SK-N-SH (cell line): Measurements from ENCODE around the gene IGLON5. TPM values are rescaled to one million over a fixed set of nuclear protein-coding genes. Genes with fewer than 3 reads are reported as not detected.

Experiments used
- CTCF ChIA-PET: fragments of 300-600, 350-600 bp; formaldehyde crosslinking; extraction: SDS; loops from one replicate; lab custom pipeline; 2021; lab: Yijun Ruan, JAX
- POLR2A ChIA-PET: fragments of 350-600 bp; sonication (Branson Sonifier 250); formaldehyde crosslinking; extraction: SDS; loops from one replicate; lab custom pipeline; 2020; ENCODE audit warnings: antibody characterized with exemption, inconsistent platforms; lab: Yijun Ruan, JAX
- DNase-seq: peaks from one replicate; pipeline ENCODE4 v3.0.0; 2012
- H2AFZ ChIP-seq: fragments of 200-600 bp; sonication (generic); 2 replicates; pipeline ENCODE4 v1.8.1; 2016; ENCODE audit warnings: antibody characterized with exemption, mild to moderate bottlenecking, low read depth
- H3F3A ChIP-seq: fragments of 200-600 bp; sonication (generic); replicated peaks from 2 replicates; pipeline ENCODE3; 2016; ENCODE audit warnings: antibody characterized with exemption, mild to moderate bottlenecking; ENCODE audit not compliant: insufficient read depth
- H3K27ac ChIP-seq, 2 experiments: fragments of 200-500 bp in 1 of 2; fragments of 200-600 bp in 1 of 2; sonication (Bioruptor generic) in 1 of 2; sonication (generic), shearing (Covaris generic) in 1 of 2; 2 replicates each; pipeline versions ENCODE4 v1.5.1 to v1.6.1; 2014 to 2016; ENCODE audit warnings: low read depth in 2 of 2, inconsistent platforms in 1 of 2, low read length in 1 of 2, mild to moderate bottlenecking in 1 of 2, mixed read lengths in 1 of 2
- H3K27me3 ChIP-seq: fragments of 200-600 bp; sonication (generic), shearing (Covaris generic); 2 replicates; pipeline ENCODE4 v1.6.1; 2016; ENCODE audit warnings: mixed run types; ENCODE audit not compliant: insufficient read depth
- H3K36me3 ChIP-seq, 2 experiments: fragments of 200-500 bp in 1 of 2; fragments of 200-600 bp in 1 of 2; sonication (Bioruptor generic) in 1 of 2; sonication (generic) in 1 of 2; replicated peaks in 1 of 2; 2 replicates each; pipeline versions ENCODE3 to v1.5.1; 2014 to 2016; ENCODE audit warnings: low read length in 1 of 2, mild to moderate bottlenecking in 1 of 2; ENCODE audit not compliant: insufficient read depth in 2 of 2, control insufficient read depth in 1 of 2
- H3K4me1 ChIP-seq, 2 experiments: fragments of 200-500 bp in 1 of 2; fragments of 200-600 bp in 1 of 2; sonication (Bioruptor generic) in 1 of 2; sonication (generic), shearing (Covaris generic) in 1 of 2; 2 replicates each; pipeline versions ENCODE4 v1.5.1 to v1.6.1; 2014 to 2016; ENCODE audit warnings: low read depth in 1 of 2, low read length in 1 of 2, mixed run types in 1 of 2; ENCODE audit not compliant: insufficient read depth in 2 of 2, control insufficient read depth in 1 of 2
- H3K4me2 ChIP-seq: fragments of 200-600 bp; sonication (generic), shearing (Covaris generic); 2 replicates; pipeline ENCODE4 v1.6.1; 2017; ENCODE audit warnings: mixed run types
- H3K4me3 ChIP-seq, 2 experiments: fragments of 200-500 bp in 1 of 2; fragments of 200-600 bp in 1 of 2; sonication (Bioruptor generic) in 1 of 2; sonication (generic), shearing (Covaris generic) in 1 of 2; 2 replicates each; pipeline versions ENCODE4 v1.5.1 to v1.8.1; 2014 to 2016; ENCODE audit warnings: low read depth in 2 of 2, inconsistent platforms in 1 of 2, low read length in 1 of 2, mild to moderate bottlenecking in 1 of 2, mixed read lengths in 1 of 2, moderate library complexity in 1 of 2
- H3K79me2 ChIP-seq: fragments of 200-600 bp; sonication (generic); 2 replicates; pipeline ENCODE4 v1.8.1; 2017; ENCODE audit warnings: mild to moderate bottlenecking; ENCODE audit not compliant: insufficient read depth
- H3K9ac ChIP-seq: fragments of 200-600 bp; sonication (generic); 2 replicates; pipeline ENCODE4 v1.6.1; 2017; ENCODE audit warnings: mixed run types
- H3K9me2 ChIP-seq: fragments of 200-600 bp; sonication (generic); 2 replicates; pipeline ENCODE4 v1.6.1; 2017; ENCODE audit warnings: mixed run types
- H3K9me3 ChIP-seq: fragments of 200-600 bp; sonication (generic); 2 replicates; pipeline ENCODE4 v1.6.1; 2017; ENCODE audit warnings: mixed run types, mild to moderate bottlenecking, moderate library complexity
- H4K20me1 ChIP-seq: fragments of 200-600 bp; sonication (generic); 2 replicates; pipeline ENCODE4 v1.6.1; 2017; ENCODE audit warnings: mild to moderate bottlenecking, mixed run types; ENCODE audit not compliant: insufficient read depth
- CHD2 ChIP-seq: fragments of 150-350 bp; IDR thresholded peaks from 2 replicates; pipeline ENCODE4 v1.6.1; 2018; ENCODE audit warnings: low read length; ENCODE audit not compliant: partially characterized antibody
- ELF1 ChIP-seq: IDR thresholded peaks from 2 replicates; pipeline ENCODE4 v1.4.0; 2012
- EP300 ChIP-seq, 2 experiments: IDR thresholded peaks; 2 replicates each; pipeline versions ENCODE4 v1.4.0 to v1.6.1; 2012; ENCODE audit warnings: borderline replicate concordance in 1 of 2, low read depth in 1 of 2, low read length in 1 of 2
- FOXM1 ChIP-seq: IDR thresholded peaks from 2 replicates; pipeline ENCODE4 v1.4.0; 2012; ENCODE audit warnings: low read depth, mild to moderate bottlenecking
- GABPA ChIP-seq: IDR thresholded peaks from 2 replicates; pipeline ENCODE4 v1.4.0; 2012; ENCODE audit warnings: low read depth, mild to moderate bottlenecking
- GATA2 ChIP-seq: sonication (generic); formaldehyde crosslinking; IDR thresholded peaks from 2 replicates; pipeline ENCODE4 v1.5.0; 2020; ENCODE audit warnings: mild to moderate bottlenecking, missing genetic modification reagents
- JUND ChIP-seq: IDR thresholded peaks from 2 replicates; pipeline ENCODE4 v1.4.0; 2012
- MEF2A ChIP-seq: IDR thresholded peaks from 2 replicates; pipeline ENCODE4 v1.4.0; 2012; ENCODE audit warnings: low read depth, borderline replicate concordance
- NFIC ChIP-seq: IDR thresholded peaks from 2 replicates; pipeline ENCODE4 v1.4.0; 2012; ENCODE audit warnings: borderline replicate concordance
- NRF1 ChIP-seq: IDR thresholded peaks from 2 replicates; pipeline ENCODE4 v1.6.1; 2012; ENCODE audit warnings: low read depth, mild to moderate bottlenecking, low read length
- RCOR1 ChIP-seq: fragments of 150-350 bp; IDR thresholded peaks from 2 replicates; pipeline ENCODE4 v1.6.1; 2017; ENCODE audit warnings: antibody characterized with exemption, low read length
- SIN3A ChIP-seq: IDR thresholded peaks from 2 replicates; pipeline ENCODE4 v1.6.1; 2012; ENCODE audit warnings: low read depth, mild to moderate bottlenecking, low read length, moderate library complexity, borderline replicate concordance
- SMC3 ChIP-seq: IDR thresholded peaks from 2 replicates; pipeline ENCODE4 v1.6.1; 2012; ENCODE audit warnings: low read depth, low read length, improper control_type of control experiment
- TAF1 ChIP-seq: IDR thresholded peaks from 2 replicates; pipeline ENCODE4 v1.6.1; 2012; ENCODE audit warnings: low read depth, mild to moderate bottlenecking, low read length, moderate library complexity, borderline replicate concordance
- WGBS: methylation state at CpG from one replicate; pipeline ENCODE4 v1.1.6; 2017; ENCODE audit warnings: low lambda C conversion rate; 5-methylcytosine and 5-hydroxymethylcytosine counted together
- polyA plus RNA-seq, 3 experiments: library from polyadenylated mRNA; depleted of rRNA; stranded (reverse); fragments of >200 nt; gene quantifications; 2 replicates each; pipeline ENCODE4 v1.2.3, GENCODE V29; 2012
- TF ChIP-seq, protein P1 (sequence below): IDR thresholded peaks from 2 replicates; pipeline ENCODE4 v1.4.0; 2012; ENCODE audit warnings: low read depth
- TF ChIP-seq, protein P2 (sequence below): IDR thresholded peaks from 2 replicates; pipeline ENCODE4 v1.4.0; 2012; ENCODE audit warnings: low read depth, borderline replicate concordance
- TF ChIP-seq, protein P3 (sequence below): fragments of 150-350 bp; IDR thresholded peaks from 2 replicates; pipeline ENCODE4 v1.6.1; 2017; ENCODE audit warnings: antibody characterized with exemption, low read length, low read depth, borderline replicate concordance
- TF ChIP-seq, protein P4 (sequence below): fragments of 150-350 bp; IDR thresholded peaks from 2 replicates; pipeline ENCODE4 v1.6.1; 2016; ENCODE audit warnings: mild to moderate bottlenecking, low read depth, low read length
- TF ChIP-seq, protein P5 (sequence below): IDR thresholded peaks from 2 replicates; pipeline ENCODE4; 2012
- TF ChIP-seq, protein P6 (sequence below): IDR thresholded peaks from 2 replicates; pipeline ENCODE4 v1.4.0; 2012; ENCODE audit warnings: low read depth, borderline replicate concordance

IGLON5 gene
- polyA plus RNA-seq, 1 of the 3 experiments (the other 2 are of a cell fraction), result 0.36 TPM

DNA sequence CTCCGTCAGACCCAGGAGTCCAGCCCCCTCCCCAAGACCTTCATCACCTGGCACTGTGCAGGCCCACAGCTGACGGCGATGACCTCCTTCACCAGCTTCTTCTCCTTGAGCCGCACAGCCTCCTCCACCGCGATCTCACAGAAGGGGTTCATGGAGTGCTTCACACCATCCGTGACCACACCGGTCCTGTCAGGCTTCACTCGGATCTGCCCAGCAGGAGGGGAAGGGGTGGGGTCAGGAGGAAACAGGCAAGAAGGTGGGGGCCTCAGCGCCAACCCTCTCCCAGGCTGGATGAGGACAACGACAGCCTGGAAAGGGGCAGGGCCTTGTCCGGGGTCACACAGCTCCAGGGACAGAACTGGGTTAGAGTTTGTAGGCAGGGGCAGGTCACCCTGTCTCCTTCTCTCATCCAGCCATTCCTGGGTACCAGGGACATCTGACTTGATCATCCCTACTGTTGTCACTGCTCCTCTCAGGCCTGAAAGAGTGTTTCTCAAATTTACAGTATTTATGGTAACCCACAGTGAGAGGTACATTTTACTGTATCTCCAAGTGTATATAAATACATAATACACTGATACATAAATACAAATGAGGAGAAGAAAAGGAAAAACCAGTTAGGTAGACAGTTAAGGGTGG, 42.8 kb downstream of the IGLON5 start:
- WGBS, result 85% methylated on average over 12 of the region's 12 CpGs
- Histone ChIP-seq H3K9ac (no peak overlapping the region), H3K27ac (no peak overlapping the region), H3K4me1 (no peaks in the 10 kb centered on the region; a peak in 1 of 4 replicates), H3K4me3 (no peak overlapping the region), H3K9me3 (no peaks in the 10 kb centered on the region), H4K20me1 (no peaks in the 10 kb centered on the region), H3F3A (no peaks in the 10 kb centered on the region), H2AFZ (no peak overlapping the region), H3K79me2 (no peaks in the 10 kb centered on the region), H3K9me2 (no peaks in the 10 kb centered on the region), H3K4me2 (no peak overlapping the region), H3K36me3 (no peaks in the 10 kb centered on the region)
- DNase-seq, result no peak
- CTCF ChIA-PET, result no interaction called here
- TF ChIP-seq, protein P1, sequence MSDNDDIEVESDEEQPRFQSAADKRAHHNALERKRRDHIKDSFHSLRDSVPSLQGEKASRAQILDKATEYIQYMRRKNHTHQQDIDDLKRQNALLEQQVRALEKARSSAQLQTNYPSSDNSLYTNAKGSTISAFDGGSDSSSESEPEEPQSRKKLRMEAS, result no peak
- TF ChIP-seq CHD2 (no peak), SMC3 (no peak), RCOR1 (no peak), FOXM1 (no peak), SIN3A (no peak), NFIC (no peak), NRF1 (no peak), EP300 (IDR thresholded peaks at IDR 0.05; ENCODE audit: borderline replicate concordance in 1 of 2, low read depth in 1 of 2, low read length in 1 of 2) (no peak), GABPA (no peak), GATA2 (CRISPR knock-in tag) (no peak), ELF1 (no peak), TAF1 (no peak), MEF2A (no peak), JUND (no peak)
- TF ChIP-seq, protein P2, sequence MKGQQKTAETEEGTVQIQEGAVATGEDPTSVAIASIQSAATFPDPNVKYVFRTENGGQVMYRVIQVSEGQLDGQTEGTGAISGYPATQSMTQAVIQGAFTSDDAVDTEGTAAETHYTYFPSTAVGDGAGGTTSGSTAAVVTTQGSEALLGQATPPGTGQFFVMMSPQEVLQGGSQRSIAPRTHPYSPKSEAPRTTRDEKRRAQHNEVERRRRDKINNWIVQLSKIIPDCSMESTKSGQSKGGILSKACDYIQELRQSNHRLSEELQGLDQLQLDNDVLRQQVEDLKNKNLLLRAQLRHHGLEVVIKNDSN, result no peak
- TF ChIP-seq, protein P3, sequence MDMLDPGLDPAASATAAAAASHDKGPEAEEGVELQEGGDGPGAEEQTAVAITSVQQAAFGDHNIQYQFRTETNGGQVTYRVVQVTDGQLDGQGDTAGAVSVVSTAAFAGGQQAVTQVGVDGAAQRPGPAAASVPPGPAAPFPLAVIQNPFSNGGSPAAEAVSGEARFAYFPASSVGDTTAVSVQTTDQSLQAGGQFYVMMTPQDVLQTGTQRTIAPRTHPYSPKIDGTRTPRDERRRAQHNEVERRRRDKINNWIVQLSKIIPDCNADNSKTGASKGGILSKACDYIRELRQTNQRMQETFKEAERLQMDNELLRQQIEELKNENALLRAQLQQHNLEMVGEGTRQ, result no peak
- TF ChIP-seq, protein P4, sequence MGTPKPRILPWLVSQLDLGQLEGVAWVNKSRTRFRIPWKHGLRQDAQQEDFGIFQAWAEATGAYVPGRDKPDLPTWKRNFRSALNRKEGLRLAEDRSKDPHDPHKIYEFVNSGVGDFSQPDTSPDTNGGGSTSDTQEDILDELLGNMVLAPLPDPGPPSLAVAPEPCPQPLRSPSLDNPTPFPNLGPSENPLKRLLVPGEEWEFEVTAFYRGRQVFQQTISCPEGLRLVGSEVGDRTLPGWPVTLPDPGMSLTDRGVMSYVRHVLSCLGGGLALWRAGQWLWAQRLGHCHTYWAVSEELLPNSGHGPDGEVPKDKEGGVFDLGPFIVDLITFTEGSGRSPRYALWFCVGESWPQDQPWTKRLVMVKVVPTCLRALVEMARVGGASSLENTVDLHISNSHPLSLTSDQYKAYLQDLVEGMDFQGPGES, result no peak
- TF ChIP-seq, protein P5, sequence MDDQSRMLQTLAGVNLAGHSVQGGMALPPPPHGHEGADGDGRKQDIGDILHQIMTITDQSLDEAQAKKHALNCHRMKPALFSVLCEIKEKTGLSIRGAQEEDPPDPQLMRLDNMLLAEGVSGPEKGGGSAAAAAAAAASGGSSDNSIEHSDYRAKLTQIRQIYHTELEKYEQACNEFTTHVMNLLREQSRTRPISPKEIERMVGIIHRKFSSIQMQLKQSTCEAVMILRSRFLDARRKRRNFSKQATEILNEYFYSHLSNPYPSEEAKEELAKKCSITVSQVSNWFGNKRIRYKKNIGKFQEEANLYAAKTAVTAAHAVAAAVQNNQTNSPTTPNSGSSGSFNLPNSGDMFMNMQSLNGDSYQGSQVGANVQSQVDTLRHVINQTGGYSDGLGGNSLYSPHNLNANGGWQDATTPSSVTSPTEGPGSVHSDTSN, result no peak
- TF ChIP-seq, protein P6, sequence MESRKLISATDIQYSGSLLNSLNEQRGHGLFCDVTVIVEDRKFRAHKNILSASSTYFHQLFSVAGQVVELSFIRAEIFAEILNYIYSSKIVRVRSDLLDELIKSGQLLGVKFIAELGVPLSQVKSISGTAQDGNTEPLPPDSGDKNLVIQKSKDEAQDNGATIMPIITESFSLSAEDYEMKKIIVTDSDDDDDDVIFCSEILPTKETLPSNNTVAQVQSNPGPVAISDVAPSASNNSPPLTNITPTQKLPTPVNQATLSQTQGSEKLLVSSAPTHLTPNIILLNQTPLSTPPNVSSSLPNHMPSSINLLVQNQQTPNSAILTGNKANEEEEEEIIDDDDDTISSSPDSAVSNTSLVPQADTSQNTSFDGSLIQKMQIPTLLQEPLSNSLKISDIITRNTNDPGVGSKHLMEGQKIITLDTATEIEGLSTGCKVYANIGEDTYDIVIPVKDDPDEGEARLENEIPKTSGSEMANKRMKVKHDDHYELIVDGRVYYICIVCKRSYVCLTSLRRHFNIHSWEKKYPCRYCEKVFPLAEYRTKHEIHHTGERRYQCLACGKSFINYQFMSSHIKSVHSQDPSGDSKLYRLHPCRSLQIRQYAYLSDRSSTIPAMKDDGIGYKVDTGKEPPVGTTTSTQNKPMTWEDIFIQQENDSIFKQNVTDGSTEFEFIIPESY, result no peak
- TF ChIP-seq, all 33 proteins: peak for 0
- POLR2A ChIA-PET, result no interaction called here
- H3K27me3 ChIP-seq, result no peaks in the 10 kb centered on the region
